Type B pancreatic cell (in vitro differentiated cells): ENCODE results near the gene BCR. TPM values are rescaled to one million over a fixed set of nuclear protein-coding genes. Genes with fewer than 3 reads are reported as not detected.
A peak's percentile ranks its signal among the peaks of the same experiment; 100 is the strongest.

Source experiments
- DNase-seq: peaks from one replicate; pipeline ENCODE4 v3.0.0; 2021; ENCODE audit warnings: mixed read lengths; ENCODE audit not compliant: unreplicated experiment; ENCODE audit errors: extremely low spot score
- H3K27ac Mint-ChIP-seq: 2 replicates; pipeline ENCODE4 v1.8.0; 2021; ENCODE audit warnings: mild to moderate bottlenecking, mixed read lengths
- H3K27me3 Mint-ChIP-seq: 2 replicates; pipeline ENCODE4 v1.8.0; 2021; ENCODE audit warnings: mixed read lengths
- H3K36me3 Mint-ChIP-seq: 2 replicates; pipeline ENCODE4 v1.8.0; 2021; ENCODE audit warnings: mixed read lengths
- H3K4me1 Mint-ChIP-seq: one replicate; pipeline ENCODE4 v1.8.0; 2021; ENCODE audit warnings: mixed read lengths; ENCODE audit not compliant: unreplicated experiment
- H3K4me3 Mint-ChIP-seq: 2 replicates; pipeline ENCODE4 v1.8.0; 2021; ENCODE audit warnings: mild to moderate bottlenecking, mixed read lengths
- H3K9me3 Mint-ChIP-seq: 2 replicates; pipeline ENCODE4 v1.8.0; 2021; ENCODE audit warnings: mixed read lengths
- total RNA-seq: library from RNA; stranded (reverse); gene quantifications from 2 replicates; pipeline ENCODE4 v1.2.1, GENCODE V29; 2021; ENCODE audit warnings: low replicate concordance
- TF ChIP-seq, protein P1 (sequence below): fragments of 200-600 bp; sonication (generic); conservative IDR thresholded peaks from 2 replicates; pipeline ENCODE4 v1.5.0; 2021; ENCODE audit warnings: antibody characterized with exemption, mild to moderate bottlenecking

BCR gene
- total RNA-seq, 1 donor from 2014 or later = 61.2 TPM

- Mint-ChIP-seq H3K27me3 (no peaks in the 10 kb centered on the region), H3K27ac (no peak overlapping the region), H3K4me1 (peaks cover 14% of the 10 kb centered on the region), H3K4me3 (no peak overlapping the region), H3K9me3 (no peaks in the 10 kb centered on the region), H3K36me3 (no peaks in the 10 kb centered on the region)
- TF ChIP-seq, protein P1, sequence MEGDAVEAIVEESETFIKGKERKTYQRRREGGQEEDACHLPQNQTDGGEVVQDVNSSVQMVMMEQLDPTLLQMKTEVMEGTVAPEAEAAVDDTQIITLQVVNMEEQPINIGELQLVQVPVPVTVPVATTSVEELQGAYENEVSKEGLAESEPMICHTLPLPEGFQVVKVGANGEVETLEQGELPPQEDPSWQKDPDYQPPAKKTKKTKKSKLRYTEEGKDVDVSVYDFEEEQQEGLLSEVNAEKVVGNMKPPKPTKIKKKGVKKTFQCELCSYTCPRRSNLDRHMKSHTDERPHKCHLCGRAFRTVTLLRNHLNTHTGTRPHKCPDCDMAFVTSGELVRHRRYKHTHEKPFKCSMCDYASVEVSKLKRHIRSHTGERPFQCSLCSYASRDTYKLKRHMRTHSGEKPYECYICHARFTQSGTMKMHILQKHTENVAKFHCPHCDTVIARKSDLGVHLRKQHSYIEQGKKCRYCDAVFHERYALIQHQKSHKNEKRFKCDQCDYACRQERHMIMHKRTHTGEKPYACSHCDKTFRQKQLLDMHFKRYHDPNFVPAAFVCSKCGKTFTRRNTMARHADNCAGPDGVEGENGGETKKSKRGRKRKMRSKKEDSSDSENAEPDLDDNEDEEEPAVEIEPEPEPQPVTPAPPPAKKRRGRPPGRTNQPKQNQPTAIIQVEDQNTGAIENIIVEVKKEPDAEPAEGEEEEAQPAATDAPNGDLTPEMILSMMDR = no peak
- no peak for DNase-seq
Observed at GRCh38 chr22:23137468-23137867, 42.8 kb upstream of the BCR start.

- no peak overlapping the region for H3K4me3 Mint-ChIP-seq
- H3K36me3 Mint-ChIP-seq = no peaks in the 10 kb centered on the region
- H3K27ac Mint-ChIP-seq = peak overlapping the region; percentile 36
- no peaks in the 10 kb centered on the region for H3K9me3 Mint-ChIP-seq
- H3K27me3 Mint-ChIP-seq = no peaks in the 10 kb centered on the region
- DNase-seq = no peak
- H3K4me1 Mint-ChIP-seq = peaks cover 19% of the 10 kb centered on the region
- TF ChIP-seq, protein P1 = no peak
Observed at GRCh38 chr22:23137905-23138561, 42.3 kb upstream of the BCR start.

- TF ChIP-seq, protein P1 = no peak
- Mint-ChIP-seq H3K36me3 (no peaks in the 10 kb centered on the region), H3K27me3 (no peaks in the 10 kb centered on the region), H3K4me1 (peaks cover 23% of the 10 kb centered on the region), H3K9me3 (no peaks in the 10 kb centered on the region), H3K27ac (peak overlapping the region; percentile 23), H3K4me3 (no peak overlapping the region)
- no peak for DNase-seq
Observed at GRCh38 chr22:23138584-23139435, 41.5 kb upstream of the BCR start.

- Mint-ChIP-seq H3K27ac (no peak overlapping the region), H3K9me3 (no peaks in the 10 kb centered on the region), H3K36me3 (no peaks in the 10 kb centered on the region), H3K4me1 (peaks cover 28% of the 10 kb centered on the region), H3K27me3 (no peaks in the 10 kb centered on the region), H3K4me3 (no peak overlapping the region)
- DNase-seq = no peak
- TF ChIP-seq, protein P1 = no peak
Observed at GRCh38 chr22:23140385-23140784, 39.9 kb upstream of the BCR start.

DNA sequence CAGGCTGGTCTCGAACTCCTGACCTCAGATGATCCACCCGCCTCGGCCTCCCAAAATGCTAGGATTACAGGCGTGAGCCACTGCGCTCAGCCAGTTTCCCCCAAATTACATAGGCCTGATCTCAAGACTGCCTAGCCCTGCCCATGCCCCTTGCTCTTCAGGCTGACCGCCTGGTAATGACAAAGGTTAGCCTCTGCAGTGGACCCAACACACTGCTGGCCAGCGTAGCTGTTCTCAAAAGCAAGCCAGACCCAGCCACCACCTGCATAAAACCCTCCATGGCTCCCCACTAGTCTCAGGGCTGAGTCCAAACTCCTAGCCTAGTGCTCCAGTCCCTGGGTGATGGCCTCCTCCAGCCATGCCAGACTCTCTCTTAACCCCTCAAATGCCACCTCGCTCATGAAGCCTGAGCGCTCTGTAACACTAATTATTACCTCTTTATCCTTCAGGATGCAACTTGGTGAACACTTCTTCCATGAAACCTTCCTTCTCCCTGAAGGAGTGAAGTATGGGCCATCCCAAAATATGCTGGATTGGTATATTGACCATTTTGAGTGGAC is 37.7 kb upstream of the BCR start:
- TF ChIP-seq, protein P1 = no peak
- DNase-seq = no peak
- Mint-ChIP-seq H3K27me3 (no peaks in the 10 kb centered on the region), H3K36me3 (no peaks in the 10 kb centered on the region), H3K4me1 (peaks cover 37% of the 10 kb centered on the region), H3K9me3 (no peaks in the 10 kb centered on the region), H3K4me3 (peak overlapping the region; percentile 77), H3K27ac (peak overlapping the region; percentile 84)
